ENCODE results near the gene DAAM2. TPM values are rescaled to one million over a fixed set of nuclear protein-coding genes. Genes with fewer than 3 reads are reported as not detected.

The DAAM2 gene
- total RNA-seq, 1 donor from 2014 or later = not detected

DNA sequence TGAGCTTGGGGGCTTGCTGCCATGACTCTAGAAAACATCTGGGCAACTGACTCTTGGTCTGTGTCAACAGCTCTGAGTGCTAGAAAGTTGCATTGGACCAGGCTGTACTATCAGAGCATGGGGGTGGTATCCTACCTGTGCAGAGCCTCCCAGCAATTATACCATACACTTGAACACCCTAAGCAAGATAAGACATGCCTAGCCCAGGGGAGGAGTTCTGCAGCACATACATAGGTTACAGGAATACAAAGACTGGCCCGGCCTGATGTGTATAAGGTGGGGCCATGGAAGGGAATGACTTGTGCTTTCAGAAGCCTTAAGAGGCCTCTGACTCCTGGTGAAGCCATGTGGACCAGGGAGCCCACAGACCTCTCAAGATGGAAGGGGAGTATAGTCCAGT, 153.4 kb downstream of the DAAM2 start:
- no peaks in the 10 kb centered on the region for H3K36me3 Mint-ChIP-seq (ENCODE audit: low read depth)
- TF ChIP-seq, protein P1, sequence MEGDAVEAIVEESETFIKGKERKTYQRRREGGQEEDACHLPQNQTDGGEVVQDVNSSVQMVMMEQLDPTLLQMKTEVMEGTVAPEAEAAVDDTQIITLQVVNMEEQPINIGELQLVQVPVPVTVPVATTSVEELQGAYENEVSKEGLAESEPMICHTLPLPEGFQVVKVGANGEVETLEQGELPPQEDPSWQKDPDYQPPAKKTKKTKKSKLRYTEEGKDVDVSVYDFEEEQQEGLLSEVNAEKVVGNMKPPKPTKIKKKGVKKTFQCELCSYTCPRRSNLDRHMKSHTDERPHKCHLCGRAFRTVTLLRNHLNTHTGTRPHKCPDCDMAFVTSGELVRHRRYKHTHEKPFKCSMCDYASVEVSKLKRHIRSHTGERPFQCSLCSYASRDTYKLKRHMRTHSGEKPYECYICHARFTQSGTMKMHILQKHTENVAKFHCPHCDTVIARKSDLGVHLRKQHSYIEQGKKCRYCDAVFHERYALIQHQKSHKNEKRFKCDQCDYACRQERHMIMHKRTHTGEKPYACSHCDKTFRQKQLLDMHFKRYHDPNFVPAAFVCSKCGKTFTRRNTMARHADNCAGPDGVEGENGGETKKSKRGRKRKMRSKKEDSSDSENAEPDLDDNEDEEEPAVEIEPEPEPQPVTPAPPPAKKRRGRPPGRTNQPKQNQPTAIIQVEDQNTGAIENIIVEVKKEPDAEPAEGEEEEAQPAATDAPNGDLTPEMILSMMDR (IDR thresholded peaks at IDR 0.05) = no peak
- ChIA-PET POLR2A (no interaction called here), CTCF (no interaction called here)
- H3K27me3 Mint-ChIP-seq = peaks cover 2% of the 10 kb centered on the region
- no peaks in the 10 kb centered on the region for H3K4me1 Mint-ChIP-seq
- no peak overlapping the region for H3K27ac Mint-ChIP-seq
- intact Hi-C loops (cut with micrococcal nuclease) = no loop called here
- H3K4me3 Mint-ChIP-seq = no peak overlapping the region
- no peak for ATAC-seq (ENCODE audit: low read depth)
- no peak for DNase-seq
- H3K9me3 Mint-ChIP-seq = no peaks in the 10 kb centered on the region

DNA sequence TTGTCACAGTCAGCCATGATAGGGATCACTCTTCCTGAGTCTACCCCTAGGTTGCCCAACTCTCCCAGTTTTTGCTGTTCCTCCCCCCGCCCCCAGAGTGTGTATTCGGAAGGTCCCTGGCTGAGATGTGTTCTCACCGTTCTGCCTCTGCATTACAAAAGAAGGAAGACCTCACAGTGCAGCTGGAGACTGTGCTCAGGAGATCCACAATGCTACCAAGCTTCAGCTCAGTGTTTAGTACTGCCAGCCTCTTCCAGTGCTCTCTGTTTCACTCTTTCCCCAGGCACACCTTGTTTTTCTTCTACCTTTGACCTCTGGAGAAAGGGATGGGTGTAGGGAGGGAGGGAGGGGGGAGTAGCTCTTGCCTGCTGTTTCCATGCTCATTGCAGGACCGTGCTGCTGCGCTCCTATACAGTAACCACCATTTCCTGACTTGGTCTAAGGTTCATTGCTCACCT, 155.5 kb downstream of the DAAM2 start:
- Mint-ChIP-seq H3K27me3 (peaks cover 2% of the 10 kb centered on the region), H3K4me1 (no peaks in the 10 kb centered on the region), H3K9me3 (no peaks in the 10 kb centered on the region), H3K4me3 (no peak overlapping the region), H3K27ac (no peak overlapping the region), H3K36me3 (ENCODE audit: low read depth) (no peaks in the 10 kb centered on the region)
- ChIA-PET POLR2A (no interaction called here), CTCF (no interaction called here)
- ATAC-seq (ENCODE audit: low read depth) (no peak), DNase-seq (no peak)
- TF ChIP-seq, protein P1 (IDR thresholded peaks at IDR 0.05) = no peak
- intact Hi-C loops (cut with micrococcal nuclease) = no loop called here

DNA sequence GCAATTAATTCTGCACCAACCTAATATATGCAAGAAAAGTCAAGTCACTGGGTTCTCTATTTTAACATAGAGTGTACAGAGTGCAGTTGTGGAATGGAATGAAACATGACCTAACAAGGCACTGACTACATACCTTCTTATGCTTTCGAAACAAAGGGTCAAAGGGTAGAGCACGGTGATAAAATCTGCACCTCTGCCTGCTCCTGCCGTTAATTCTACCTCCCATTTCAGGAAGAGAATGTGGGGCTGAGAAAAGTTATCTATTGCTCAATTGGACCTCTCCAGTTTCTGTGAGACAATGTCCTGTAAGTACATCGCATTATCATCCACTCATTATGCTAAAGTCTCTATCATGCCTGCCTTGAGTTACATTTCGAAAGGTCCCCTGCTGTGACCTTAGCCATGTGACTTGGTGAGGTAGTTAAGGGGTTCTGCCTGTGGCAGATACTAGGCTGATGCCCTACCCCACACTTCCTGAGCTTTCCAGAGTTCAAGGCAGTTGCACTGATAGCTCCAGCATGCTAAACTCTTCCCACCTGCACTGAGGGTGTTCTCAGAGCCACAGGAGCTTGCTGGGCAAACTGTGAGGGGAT, 156.1 kb downstream of the DAAM2 start:
- peaks cover 2% of the 10 kb centered on the region for H3K27me3 Mint-ChIP-seq

DNA sequence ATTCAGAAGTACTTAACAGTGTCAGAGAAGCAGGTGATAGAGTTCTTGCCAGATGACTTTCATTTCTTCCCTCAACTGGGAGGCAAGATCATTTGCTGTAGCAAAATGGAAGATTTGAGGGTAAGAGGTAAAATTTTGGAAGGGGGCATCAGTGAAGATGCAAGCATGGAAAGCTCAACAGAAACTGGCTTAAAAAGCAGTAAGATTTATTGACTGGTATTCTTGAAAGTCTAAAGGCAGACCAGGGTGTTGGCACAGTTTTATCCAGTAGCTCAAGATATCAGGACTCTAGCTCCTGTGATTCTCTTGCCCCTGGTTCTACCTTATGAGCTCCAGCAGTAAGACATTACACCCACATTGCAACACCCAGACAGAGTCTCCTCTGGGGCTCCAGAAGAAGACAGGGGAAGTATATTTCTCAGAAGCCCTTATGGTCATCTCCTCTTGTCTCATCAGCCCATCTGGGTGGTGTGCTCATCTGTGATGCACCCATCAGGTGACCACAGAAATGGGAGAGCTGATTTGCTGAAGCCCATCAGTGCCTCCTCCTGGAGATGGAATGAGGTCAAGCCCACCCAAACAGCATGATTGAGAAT, 158.0 kb downstream of the DAAM2 start:
- Mint-ChIP-seq H3K27me3 (peaks cover 2% of the 10 kb centered on the region), H3K4me3 (no peak overlapping the region), H3K4me1 (no peaks in the 10 kb centered on the region), H3K27ac (no peak overlapping the region), H3K9me3 (no peaks in the 10 kb centered on the region), H3K36me3 (ENCODE audit: low read depth) (no peaks in the 10 kb centered on the region)
- ChIA-PET POLR2A (no interaction called here), CTCF (no interaction called here)
- TF ChIP-seq, protein P1 (IDR thresholded peaks at IDR 0.05) = no peak
- intact Hi-C loops (cut with micrococcal nuclease) = no loop called here
- DNase-seq = no peak
- no peak for ATAC-seq (ENCODE audit: low read depth)

More for the DNA sequence above, 156.1 kb downstream of the DAAM2 start:
- ATAC-seq (ENCODE audit: low read depth) = no peak
- intact Hi-C loops (cut with micrococcal nuclease) = no loop called here
- Mint-ChIP-seq H3K4me1 (no peaks in the 10 kb centered on the region), H3K36me3 (ENCODE audit: low read depth) (no peaks in the 10 kb centered on the region), H3K4me3 (no peak overlapping the region), H3K27ac (no peak overlapping the region), H3K9me3 (no peaks in the 10 kb centered on the region)
- ChIA-PET CTCF (no interaction called here), POLR2A (no interaction called here)
- no peak for DNase-seq
- TF ChIP-seq, protein P1 (IDR thresholded peaks at IDR 0.05) = no peak

DNA sequence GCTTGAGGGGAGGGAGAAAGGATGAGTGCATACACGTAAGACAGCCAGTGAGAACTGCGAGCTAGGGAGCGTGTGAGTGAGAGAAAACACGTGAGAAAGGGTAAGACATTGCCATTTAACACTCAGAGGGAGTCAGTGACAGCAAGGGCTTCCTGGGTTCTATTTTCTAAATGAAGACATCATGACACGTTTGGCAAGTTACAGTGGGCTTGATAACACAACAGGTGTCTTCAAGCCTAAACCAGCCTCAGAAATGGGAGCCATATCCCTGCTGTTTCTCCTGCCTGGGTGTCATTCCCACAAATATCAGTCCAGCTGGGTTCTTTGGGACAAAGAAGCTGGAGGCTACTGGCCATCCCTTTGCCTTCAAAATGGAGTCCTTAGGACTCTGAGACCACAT, 159.0 kb downstream of the DAAM2 start:
- intact Hi-C loops (cut with micrococcal nuclease) = no loop called here
- no peaks in the 10 kb centered on the region for H3K36me3 Mint-ChIP-seq (ENCODE audit: low read depth)
- H3K4me3 Mint-ChIP-seq = no peak overlapping the region
- peaks cover 2% of the 10 kb centered on the region for H3K27me3 Mint-ChIP-seq
- TF ChIP-seq, protein P1 (IDR thresholded peaks at IDR 0.05) = no peak
- ATAC-seq (ENCODE audit: low read depth) (no peak), DNase-seq (no peak)
- POLR2A ChIA-PET = no interaction called here
- no peaks in the 10 kb centered on the region for H3K4me1 Mint-ChIP-seq
- CTCF ChIA-PET = no interaction called here
- no peaks in the 10 kb centered on the region for H3K9me3 Mint-ChIP-seq
- H3K27ac Mint-ChIP-seq = no peak overlapping the region
